K562 (cell line): ENCODE data around the gene COQ5. TPM values are rescaled to one million over a fixed set of nuclear protein-coding genes. Genes with fewer than 3 reads are reported as not detected.

Source experiments
- AFF1 ChIP-seq, 2 experiments: fragments of 450-650 bp; IDR thresholded peaks; 2 replicates each; pipeline ENCODE4 v1.6.1; 2018; ENCODE audit warnings: mild to moderate bottlenecking in 2 of 2, low read depth in 1 of 2; ENCODE audit not compliant: partially characterized antibody in 2 of 2
- DLX4 ChIP-seq: fragments of 250-450 bp; sonication (Bioruptor Pico); IDR thresholded peaks from 2 replicates; pipeline ENCODE4 v1.6.1; 2021; ENCODE audit warnings: mild to moderate bottlenecking
- FOXA1 ChIP-seq: fragments of 450-650 bp; IDR thresholded peaks from 2 replicates; pipeline ENCODE4 v1.6.1; 2016; ENCODE audit warnings: mild to moderate bottlenecking, borderline replicate concordance
- FOXJ3 ChIP-seq: sonication (generic); formaldehyde crosslinking; IDR thresholded peaks from 2 replicates; pipeline ENCODE4 v1.4.0; 2020; ENCODE audit warnings: mild to moderate bottlenecking, missing genetic modification reagents
- LEF1 ChIP-seq: fragments of 450-650 bp; IDR thresholded peaks from 2 replicates; pipeline ENCODE4 v1.6.1; 2016; ENCODE audit warnings: mild to moderate bottlenecking
- POLR2B ChIP-seq: fragments of 450-650 bp; IDR thresholded peaks from 2 replicates; pipeline ENCODE4 v1.6.1; 2018; ENCODE audit warnings: low read depth; ENCODE audit not compliant: partially characterized antibody
- TAF1 ChIP-seq: IDR thresholded peaks from 2 replicates; pipeline ENCODE4 v1.6.1; 2011; ENCODE audit warnings: mild to moderate bottlenecking, low read length, moderate library complexity; ENCODE audit not compliant: insufficient read depth, control insufficient read depth, severe bottlenecking; ENCODE audit errors: extremely low read depth
- TARDBP ChIP-seq: fragments of 450-650 bp; IDR thresholded peaks from 2 replicates; pipeline ENCODE4 v1.6.1; 2016
- ZBTB8A ChIP-seq: fragments of 450-650 bp; IDR thresholded peaks from 2 replicates; pipeline ENCODE4 v1.6.1; 2018; ENCODE audit warnings: mild to moderate bottlenecking, moderate library complexity; ENCODE audit not compliant: partially characterized antibody
- ZNF133 ChIP-seq: fragments of 250-450 bp; sonication (Bioruptor Pico); IDR thresholded peaks from 2 replicates; pipeline ENCODE4 v1.4.0; 2020; ENCODE audit warnings: mild to moderate bottlenecking
- ZNF592 ChIP-seq: fragments of 450-650 bp; IDR thresholded peaks from 2 replicates; pipeline ENCODE4 v1.6.1; 2017; ENCODE audit warnings: antibody characterized with exemption, mild to moderate bottlenecking
- ZNF655 ChIP-seq: fragments of 250-450 bp; sonication (Bioruptor Pico); IDR thresholded peaks from 2 replicates; pipeline ENCODE4 v1.5.0; 2021
- polyA plus RNA-seq, 8 experiments: library from polyadenylated mRNA; depleted of rRNA in 4 of 8; stranded (reverse) in 5 of 8; unstranded in 3 of 8; fragments of >200 nt; fragmentation: Nextera tagmentation in 2 of 8; fragmentation: Illumina TruSeq in 1 of 8; extraction: Ambion mirVana in 2 of 8; extraction: Trizol in 1 of 8; gene quantifications; 2 replicates each; pipeline versions ENCODE4 v1.2.1 to v1.2.3, GENCODE V29; 2011 to 2014; ENCODE audit warnings: inconsistent platforms in 1 of 8, missing spikeins in 1 of 8
- total RNA-seq, 7 experiments: library from RNA; depleted of rRNA in 6 of 7; stranded (reverse); fragments of >200 nt in 6 of 7; fragmentation: Illumina TruSeq in 2 of 7; extraction: Trizol in 2 of 7; gene quantifications; 2 replicates each; pipeline versions ENCODE4 v1.2.1 to v1.2.3, GENCODE V29; 2011 to 2021; ENCODE audit warnings: low replicate concordance in 1 of 7

Gene COQ5
- total and polyA plus RNA-seq, 9 of the 15 experiments (the other 6 are each of a cell fraction or from before 2014, with no cell fraction given): 19.2 to 59.7 (median 30.4) TPM

- TF ChIP-seq FOXA1 (no peak), ZNF133 (no peak), ZNF592 (no peak), TAF1 (no peak), TARDBP (0 out of 2 replicates have a peak, but pooled peaks have one; percentile 19), LEF1 (no peak), POLR2B (no peak), ZBTB8A (no peak), DLX4 (CRISPR knock-in tag) (no peak), AFF1 (IDR thresholded peaks at IDR 0.05; ENCODE audit: low read depth in 1 of 2, partially characterized antibody in 2 of 2) (no peak), ZNF655 (CRISPR knock-in tag) (no peak), FOXJ3 (CRISPR knock-in tag) (no peak)
These were observed 32.3 kb downstream of the COQ5 start (continued) for GRCh38 chr12:120496413-120497340.
